ENCODE measurements around the gene ITPR1. TPM values are rescaled to one million over a fixed set of nuclear protein-coding genes. Genes with fewer than 3 reads are reported as not detected.

The ITPR1 gene
- total RNA-seq, 2 experiments from 2014 or later: 58.4 to 59.5 TPM

GRCh38 chr3:4629095-4630007, 136.2 kb downstream of the ITPR1 start:
- no peaks in the 10 kb centered on the region for H3K36me3 Mint-ChIP-seq
- H3K4me1 Mint-ChIP-seq: peaks cover 6% of the 10 kb centered on the region
- H3K9me3 Mint-ChIP-seq: no peaks in the 10 kb centered on the region
- no peaks in the 10 kb centered on the region for H3K27me3 Mint-ChIP-seq
- no peak overlapping the region for H3K4me3 Mint-ChIP-seq
- DNase-seq: no peak
- H3K27ac Mint-ChIP-seq: no peak overlapping the region

GRCh38 chr3:4633078-4634004, 140.2 kb downstream of the ITPR1 start:
- H3K9me3 Mint-ChIP-seq: no peaks in the 10 kb centered on the region
- no peaks in the 10 kb centered on the region for H3K36me3 Mint-ChIP-seq
- no peak overlapping the region for H3K27ac Mint-ChIP-seq
- no peak overlapping the region for H3K4me3 Mint-ChIP-seq
- no peak for DNase-seq
- H3K4me1 Mint-ChIP-seq: peaks cover 6% of the 10 kb centered on the region
- no peaks in the 10 kb centered on the region for H3K27me3 Mint-ChIP-seq

GRCh38 chr3:4634894-4635293, 141.7 kb downstream of the ITPR1 start:
- Mint-ChIP-seq H3K27ac (no peak overlapping the region), H3K4me3 (no peak overlapping the region), H3K36me3 (no peaks in the 10 kb centered on the region), H3K4me1 (peaks cover 6% of the 10 kb centered on the region), H3K27me3 (no peaks in the 10 kb centered on the region), H3K9me3 (no peaks in the 10 kb centered on the region)
- no peak for DNase-seq

GRCh38 chr3:4637265-4637664, 144.1 kb downstream of the ITPR1 start:
- H3K4me1 Mint-ChIP-seq: peaks cover 6% of the 10 kb centered on the region
- H3K36me3 Mint-ChIP-seq: no peaks in the 10 kb centered on the region
- no peaks in the 10 kb centered on the region for H3K9me3 Mint-ChIP-seq
- DNase-seq: no peak
- no peak overlapping the region for H3K27ac Mint-ChIP-seq
- no peaks in the 10 kb centered on the region for H3K27me3 Mint-ChIP-seq
- no peak overlapping the region for H3K4me3 Mint-ChIP-seq

GRCh38 chr3:4641863-4642563, 148.9 kb downstream of the ITPR1 start:
- Mint-ChIP-seq H3K4me3 (no peak overlapping the region), H3K27ac (no peak overlapping the region), H3K27me3 (no peaks in the 10 kb centered on the region), H3K36me3 (peaks cover 16% of the 10 kb centered on the region), H3K9me3 (no peaks in the 10 kb centered on the region), H3K4me1 (peaks cover 7% of the 10 kb centered on the region)
- DNase-seq: no peak

- no peak overlapping the region for H3K27ac Mint-ChIP-seq
- peaks cover 7% of the 10 kb centered on the region for H3K4me1 Mint-ChIP-seq
- no peak for DNase-seq
- H3K9me3 Mint-ChIP-seq: no peaks in the 10 kb centered on the region
- no peak overlapping the region for H3K4me3 Mint-ChIP-seq
- H3K36me3 Mint-ChIP-seq: peaks cover 22% of the 10 kb centered on the region
- no peaks in the 10 kb centered on the region for H3K27me3 Mint-ChIP-seq
Observed at GRCh38 chr3:4642611-4643010, 149.5 kb downstream of the ITPR1 start.

GRCh38 chr3:4643904-4644547, 150.9 kb downstream of the ITPR1 start:
- H3K36me3 Mint-ChIP-seq: peaks cover 28% of the 10 kb centered on the region
- H3K27ac Mint-ChIP-seq: peak overlapping the region; percentile 22
- peaks cover 7% of the 10 kb centered on the region for H3K4me1 Mint-ChIP-seq
- no peaks in the 10 kb centered on the region for H3K9me3 Mint-ChIP-seq
- no peak for DNase-seq
- no peaks in the 10 kb centered on the region for H3K27me3 Mint-ChIP-seq
- no peak overlapping the region for H3K4me3 Mint-ChIP-seq

- Mint-ChIP-seq H3K4me1 (peaks cover 7% of the 10 kb centered on the region), H3K36me3 (peaks cover 34% of the 10 kb centered on the region), H3K27ac (no peak overlapping the region), H3K27me3 (no peaks in the 10 kb centered on the region), H3K4me3 (no peak overlapping the region), H3K9me3 (no peaks in the 10 kb centered on the region)
- no peak for DNase-seq
Observed at GRCh38 chr3:4644951-4645350, 151.8 kb downstream of the ITPR1 start.

GRCh38 chr3:4645468-4645867, 152.3 kb downstream of the ITPR1 start:
- Mint-ChIP-seq H3K4me3 (no peak overlapping the region), H3K27ac (no peak overlapping the region), H3K36me3 (peaks cover 39% of the 10 kb centered on the region), H3K4me1 (peaks cover 7% of the 10 kb centered on the region), H3K27me3 (no peaks in the 10 kb centered on the region), H3K9me3 (no peaks in the 10 kb centered on the region)
- DNase-seq: no peak

GRCh38 chr3:4647411-4647810, 154.3 kb downstream of the ITPR1 start:
- Mint-ChIP-seq H3K36me3 (peaks cover 52% of the 10 kb centered on the region), H3K9me3 (no peaks in the 10 kb centered on the region), H3K27me3 (no peaks in the 10 kb centered on the region), H3K4me1 (peaks cover 7% of the 10 kb centered on the region), H3K27ac (no peak overlapping the region), H3K4me3 (no peak overlapping the region)
- DNase-seq: no peak

GRCh38 chr3:4655145-4656045, 162.2 kb downstream of the ITPR1 start:
- Mint-ChIP-seq H3K4me1 (no peaks in the 10 kb centered on the region), H3K9me3 (no peaks in the 10 kb centered on the region), H3K4me3 (no peak overlapping the region), H3K27ac (no peak overlapping the region), H3K36me3 (peaks cover 24% of the 10 kb centered on the region), H3K27me3 (no peaks in the 10 kb centered on the region)
- DNase-seq: no peak

- Mint-ChIP-seq H3K4me1 (no peaks in the 10 kb centered on the region), H3K27me3 (no peaks in the 10 kb centered on the region), H3K36me3 (peaks cover 19% of the 10 kb centered on the region), H3K9me3 (no peaks in the 10 kb centered on the region), H3K27ac (no peak overlapping the region), H3K4me3 (no peak overlapping the region)
- DNase-seq: no peak
Observed at GRCh38 chr3:4656059-4656458, 162.9 kb downstream of the ITPR1 start.

- no peaks in the 10 kb centered on the region for H3K9me3 Mint-ChIP-seq
- no peak for DNase-seq
- H3K27ac Mint-ChIP-seq: no peak overlapping the region
- H3K27me3 Mint-ChIP-seq: no peaks in the 10 kb centered on the region
- H3K4me1 Mint-ChIP-seq: no peaks in the 10 kb centered on the region
- H3K4me3 Mint-ChIP-seq: no peak overlapping the region
- H3K36me3 Mint-ChIP-seq: peaks cover 16% of the 10 kb centered on the region
Observed at GRCh38 chr3:4656626-4657328, 163.6 kb downstream of the ITPR1 start.
